ENCODE data around the gene GFY. TPM values are rescaled to one million over a fixed set of nuclear protein-coding genes. Genes with fewer than 3 reads are reported as not detected.
A peak's percentile ranks its signal among the peaks of the same experiment; 100 is the strongest.

GFY gene
- total and polyA plus RNA-seq, 9 of the 15 experiments (the other 6 are each of a cell fraction or from before 2014, with no cell fraction given): 0.06 to 0.40 (median 0.19) TPM; not detected in 3

DNA sequence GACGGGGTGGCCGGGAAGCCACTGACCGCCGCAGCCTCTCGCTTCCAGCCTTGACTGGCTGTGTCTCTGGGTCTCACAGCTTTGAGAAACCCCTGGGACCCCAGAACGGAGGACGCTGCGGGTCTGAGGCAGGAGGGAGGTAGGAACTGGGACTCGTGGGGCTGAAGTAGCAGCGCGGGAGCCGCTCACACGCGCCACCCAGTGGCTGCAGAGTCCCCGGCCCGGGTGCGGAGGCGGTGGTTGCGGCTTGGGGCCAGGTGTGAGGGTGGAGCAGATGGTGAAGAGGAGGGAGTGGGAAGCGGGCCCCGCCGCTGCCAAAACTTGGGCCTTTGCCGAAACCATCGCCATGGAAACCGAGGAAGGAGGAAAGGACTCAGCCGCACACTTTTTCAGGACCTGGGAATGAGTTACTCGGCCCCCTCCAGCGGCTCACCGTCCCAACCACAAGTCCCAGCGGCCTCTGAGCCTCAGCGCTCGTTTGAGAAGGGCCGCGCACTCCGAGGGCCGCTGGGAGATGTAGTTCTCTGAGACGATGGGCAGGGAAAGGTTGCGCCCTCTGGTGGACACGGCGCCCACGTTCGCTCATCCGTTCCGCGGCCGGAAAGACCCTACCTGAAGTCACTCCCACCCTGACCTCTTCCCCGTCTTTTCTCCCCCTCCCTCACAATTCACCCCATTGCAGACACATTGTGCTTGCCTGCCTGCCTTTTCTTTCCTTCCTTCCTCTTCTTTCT, 18.3 kb downstream of the GFY start (continued):
- TF ChIP-seq GATAD2A (IDR thresholded peaks at IDR 0.05) (peak; percentile 60; the same call in 1 of the 2 replicates), ZFX (CRISPR knock-in tag; IDR thresholded peaks at IDR 0.05) (peak; percentile 61), ZBTB1 (CRISPR knock-in tag; IDR thresholded peaks at IDR 0.05; ENCODE audit: borderline replicate concordance, low read depth) (peak; percentile 82), RHOXF2B (CRISPR knock-in tag; conservative IDR thresholded peaks at IDR 0.05) (no peak), ZNF79 (CRISPR knock-in tag; IDR thresholded peaks at IDR 0.05; ENCODE audit: low read depth) (no peak), KDM2B (CRISPR knock-in tag; IDR thresholded peaks at IDR 0.05) (peak; percentile 8; the same call in 1 of the 2 replicates), ZNF239 (CRISPR knock-in tag; IDR thresholded peaks at IDR 0.05) (no peak), FUS (optimal IDR thresholded peaks at IDR 0.05; ENCODE audit: low read depth, low read length) (no peak), ZNF212 (CRISPR knock-in tag; IDR thresholded peaks at IDR 0.05) (no peak), FOXJ3 (CRISPR knock-in tag; IDR thresholded peaks at IDR 0.05) (no peak), CREM (IDR thresholded peaks at IDR 0.05; ENCODE audit: low read depth) (peak; percentile 89), MCM2 (IDR thresholded peaks at IDR 0.05; ENCODE audit: low read depth) (no peak), SAFB (IDR thresholded peaks at IDR 0.05; ENCODE audit: borderline replicate concordance, low read depth, low read length) (no peak), YY1 (IDR thresholded peaks at IDR 0.05; ENCODE audit: borderline replicate concordance in 1 of 3, control insufficient read depth in 1 of 3, extremely low read depth in 1 of 3, insufficient read depth in 3 of 3, insufficient read length in 1 of 3, insufficient replicate concordance in 2 of 3, low read depth in 1 of 3, low read length in 2 of 3) (no peak), GABPA (tag; conservative IDR thresholded peaks at IDR 0.05; ENCODE audit: low read depth) (peak; percentile 58), ZNF146 (CRISPR knock-in tag; IDR thresholded peaks at IDR 0.05; ENCODE audit: unreplicated experiment) (no peak)
- TF ChIP-seq, protein P1, sequence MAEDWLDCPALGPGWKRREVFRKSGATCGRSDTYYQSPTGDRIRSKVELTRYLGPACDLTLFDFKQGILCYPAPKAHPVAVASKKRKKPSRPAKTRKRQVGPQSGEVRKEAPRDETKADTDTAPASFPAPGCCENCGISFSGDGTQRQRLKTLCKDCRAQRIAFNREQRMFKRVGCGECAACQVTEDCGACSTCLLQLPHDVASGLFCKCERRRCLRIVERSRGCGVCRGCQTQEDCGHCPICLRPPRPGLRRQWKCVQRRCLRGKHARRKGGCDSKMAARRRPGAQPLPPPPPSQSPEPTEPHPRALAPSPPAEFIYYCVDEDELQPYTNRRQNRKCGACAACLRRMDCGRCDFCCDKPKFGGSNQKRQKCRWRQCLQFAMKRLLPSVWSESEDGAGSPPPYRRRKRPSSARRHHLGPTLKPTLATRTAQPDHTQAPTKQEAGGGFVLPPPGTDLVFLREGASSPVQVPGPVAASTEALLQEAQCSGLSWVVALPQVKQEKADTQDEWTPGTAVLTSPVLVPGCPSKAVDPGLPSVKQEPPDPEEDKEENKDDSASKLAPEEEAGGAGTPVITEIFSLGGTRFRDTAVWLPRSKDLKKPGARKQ (CRISPR knock-in tag; IDR thresholded peaks at IDR 0.05): no peak
- TF ChIP-seq, protein P2, sequence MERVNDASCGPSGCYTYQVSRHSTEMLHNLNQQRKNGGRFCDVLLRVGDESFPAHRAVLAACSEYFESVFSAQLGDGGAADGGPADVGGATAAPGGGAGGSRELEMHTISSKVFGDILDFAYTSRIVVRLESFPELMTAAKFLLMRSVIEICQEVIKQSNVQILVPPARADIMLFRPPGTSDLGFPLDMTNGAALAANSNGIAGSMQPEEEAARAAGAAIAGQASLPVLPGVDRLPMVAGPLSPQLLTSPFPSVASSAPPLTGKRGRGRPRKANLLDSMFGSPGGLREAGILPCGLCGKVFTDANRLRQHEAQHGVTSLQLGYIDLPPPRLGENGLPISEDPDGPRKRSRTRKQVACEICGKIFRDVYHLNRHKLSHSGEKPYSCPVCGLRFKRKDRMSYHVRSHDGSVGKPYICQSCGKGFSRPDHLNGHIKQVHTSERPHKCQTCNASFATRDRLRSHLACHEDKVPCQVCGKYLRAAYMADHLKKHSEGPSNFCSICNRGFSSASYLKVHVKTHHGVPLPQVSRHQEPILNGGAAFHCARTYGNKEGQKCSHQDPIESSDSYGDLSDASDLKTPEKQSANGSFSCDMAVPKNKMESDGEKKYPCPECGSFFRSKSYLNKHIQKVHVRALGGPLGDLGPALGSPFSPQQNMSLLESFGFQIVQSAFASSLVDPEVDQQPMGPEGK (CRISPR knock-in tag; IDR thresholded peaks at IDR 0.05; ENCODE audit: borderline replicate concordance): no peak
- TF ChIP-seq, protein P3, sequence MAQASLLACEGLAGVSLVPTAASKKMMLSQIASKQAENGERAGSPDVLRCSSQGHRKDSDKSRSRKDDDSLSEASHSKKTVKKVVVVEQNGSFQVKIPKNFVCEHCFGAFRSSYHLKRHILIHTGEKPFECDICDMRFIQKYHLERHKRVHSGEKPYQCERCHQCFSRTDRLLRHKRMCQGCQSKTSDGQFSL (CRISPR knock-in tag; IDR thresholded peaks at IDR 0.05): no peak; the same call in 1 of the 2 replicates
- TF ChIP-seq, protein P3 (tag; IDR thresholded peaks at IDR 0.05): no peak
- TF ChIP-seq, protein P4, sequence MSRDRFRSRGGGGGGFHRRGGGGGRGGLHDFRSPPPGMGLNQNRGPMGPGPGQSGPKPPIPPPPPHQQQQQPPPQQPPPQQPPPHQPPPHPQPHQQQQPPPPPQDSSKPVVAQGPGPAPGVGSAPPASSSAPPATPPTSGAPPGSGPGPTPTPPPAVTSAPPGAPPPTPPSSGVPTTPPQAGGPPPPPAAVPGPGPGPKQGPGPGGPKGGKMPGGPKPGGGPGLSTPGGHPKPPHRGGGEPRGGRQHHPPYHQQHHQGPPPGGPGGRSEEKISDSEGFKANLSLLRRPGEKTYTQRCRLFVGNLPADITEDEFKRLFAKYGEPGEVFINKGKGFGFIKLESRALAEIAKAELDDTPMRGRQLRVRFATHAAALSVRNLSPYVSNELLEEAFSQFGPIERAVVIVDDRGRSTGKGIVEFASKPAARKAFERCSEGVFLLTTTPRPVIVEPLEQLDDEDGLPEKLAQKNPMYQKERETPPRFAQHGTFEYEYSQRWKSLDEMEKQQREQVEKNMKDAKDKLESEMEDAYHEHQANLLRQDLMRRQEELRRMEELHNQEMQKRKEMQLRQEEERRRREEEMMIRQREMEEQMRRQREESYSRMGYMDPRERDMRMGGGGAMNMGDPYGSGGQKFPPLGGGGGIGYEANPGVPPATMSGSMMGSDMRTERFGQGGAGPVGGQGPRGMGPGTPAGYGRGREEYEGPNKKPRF (IDR thresholded peaks at IDR 0.05; ENCODE audit: low read depth, low read length): no peak
